ENCODE measurements around the gene TRAF2. TPM values are rescaled to one million over a fixed set of nuclear protein-coding genes. Genes with fewer than 3 reads are reported as not detected.
A peak's percentile ranks its signal among the peaks of the same experiment; 100 is the strongest.
"Not testable (repeated sequence)": the region's sequence is repeated elsewhere in the genome, so short reads cannot be mapped to it uniquely, and the experiment has no call there.

The TRAF2 gene
- total RNA-seq (ENCODE audit: unreplicated experiment), result 21.7 TPM
- long read RNA-seq, transcript TRAF2-201 (11 exons, 2,264 nt), result major isoform, 22 of 26 reads
- long read RNA-seq, partial matches to known transcripts, result 2 of 26 reads
- long read RNA-seq, other reads (novel, unspliced or antisense), result 2 of 26 reads

GRCh38 chr9:136885950-136886578, at the start of gene TRAF2:
TSS of gene TRAF2 (plus strand) at chr9:136886516. CDS start at chr9:136898741, 12,225 bp downstream.
- H3K27me3 Mint-ChIP-seq (ENCODE audit: unreplicated experiment), result peaks cover 8% of the 10 kb centered on the region
- no peak for TF ChIP-seq CTCF (IDR thresholded peaks at IDR 0.05; ENCODE audit: unreplicated experiment)
- no peaks in the 10 kb centered on the region for H3K9me3 Mint-ChIP-seq (ENCODE audit: unreplicated experiment)
- peaks cover 3% of the 10 kb centered on the region for H3K36me3 Mint-ChIP-seq (ENCODE audit: low read depth, unreplicated experiment)
- peaks cover 6% of the 10 kb centered on the region for H3K4me1 Mint-ChIP-seq (ENCODE audit: unreplicated experiment)
- DNase-seq (ENCODE audit: low spot score), result peak; percentile 97
- H3K4me3 Mint-ChIP-seq (ENCODE audit: unreplicated experiment), result peak within 1 kb of the TSS; percentile 90
- H3K27ac Mint-ChIP-seq (ENCODE audit: unreplicated experiment), result no peak within 1 kb of the TSS

GRCh38 chr9:136837146-136837855, 49.0 kb upstream of the TRAF2 start:
- no peak overlapping the region for H3K4me3 Mint-ChIP-seq (ENCODE audit: unreplicated experiment)
- TF ChIP-seq CTCF (IDR thresholded peaks at IDR 0.05; ENCODE audit: unreplicated experiment), result no peak
- DNase-seq (ENCODE audit: low spot score), result no peak
- H3K27ac Mint-ChIP-seq (ENCODE audit: unreplicated experiment), result no peak overlapping the region
- H3K4me1 Mint-ChIP-seq (ENCODE audit: unreplicated experiment), result no peaks in the 10 kb centered on the region
- H3K27me3 Mint-ChIP-seq (ENCODE audit: unreplicated experiment), result peaks cover 13% of the 10 kb centered on the region
- H3K9me3 Mint-ChIP-seq (ENCODE audit: unreplicated experiment), result no peaks in the 10 kb centered on the region
- peaks cover 10% of the 10 kb centered on the region for H3K36me3 Mint-ChIP-seq (ENCODE audit: low read depth, unreplicated experiment)

GRCh38 chr9:136837856-136838277, 48.4 kb upstream of the TRAF2 start:
- not testable (repeated sequence) for DNase-seq (ENCODE audit: low spot score); H3K9me3 Mint-ChIP-seq (ENCODE audit: unreplicated experiment); H3K27ac Mint-ChIP-seq (ENCODE audit: unreplicated experiment); H3K4me3 Mint-ChIP-seq (ENCODE audit: unreplicated experiment); H3K36me3 Mint-ChIP-seq (ENCODE audit: low read depth, unreplicated experiment); H3K4me1 Mint-ChIP-seq (ENCODE audit: unreplicated experiment)
- peaks cover 13% of the 10 kb centered on the region for H3K27me3 Mint-ChIP-seq (ENCODE audit: unreplicated experiment)

GRCh38 chr9:136838314-136839228, 47.7 kb upstream of the TRAF2 start:
- no peak overlapping the region for H3K4me3 Mint-ChIP-seq (ENCODE audit: unreplicated experiment)
- DNase-seq (ENCODE audit: low spot score), result no peak
- no peaks in the 10 kb centered on the region for H3K4me1 Mint-ChIP-seq (ENCODE audit: unreplicated experiment)
- H3K36me3 Mint-ChIP-seq (ENCODE audit: low read depth, unreplicated experiment), result peaks cover 9% of the 10 kb centered on the region
- H3K27me3 Mint-ChIP-seq (ENCODE audit: unreplicated experiment), result peaks cover 13% of the 10 kb centered on the region
- H3K27ac Mint-ChIP-seq (ENCODE audit: unreplicated experiment), result no peak overlapping the region
- no peaks in the 10 kb centered on the region for H3K9me3 Mint-ChIP-seq (ENCODE audit: unreplicated experiment)
- no peak for TF ChIP-seq CTCF (IDR thresholded peaks at IDR 0.05; ENCODE audit: unreplicated experiment)
